MM.1S (cell line): ENCODE results near the gene RINL.

Experiments
- DNase-seq: peaks from one replicate; pipeline ENCODE4 v3.0.0-alpha.2; 2015
- H2AFZ ChIP-seq: fragments of 300-600 bp; sonication (generic); 2 replicates; pipeline ENCODE4 v1.6.0; 2016; ENCODE audit warnings: antibody characterized with exemption, low read length
- H3F3A ChIP-seq: fragments of 300-600 bp; sonication (generic); 2 replicates; pipeline ENCODE4 v1.6.1; 2016; ENCODE audit warnings: mild to moderate bottlenecking, antibody characterized with exemption, low read length, moderate library complexity, mixed read lengths; ENCODE audit not compliant: insufficient read depth
- H3K27ac ChIP-seq: fragments of 300-600 bp; sonication (generic); 2 replicates; pipeline ENCODE4 v1.5.1; 2016; ENCODE audit warnings: mild to moderate bottlenecking, low read length
- H3K27me3 ChIP-seq: fragments of 300-600 bp; sonication (generic); replicated peaks from 2 replicates; pipeline ENCODE4 v1.6.0; 2016; ENCODE audit warnings: low read length; ENCODE audit not compliant: insufficient read depth
- H3K36me3 ChIP-seq: fragments of 300-600 bp; sonication (generic); replicated peaks from 2 replicates; pipeline ENCODE4 v1.6.1; 2016; ENCODE audit warnings: mild to moderate bottlenecking, low read length, mixed read lengths; ENCODE audit not compliant: insufficient read depth
- H3K4me1 ChIP-seq: fragments of 300-600 bp; sonication (generic); 2 replicates; pipeline ENCODE4 v1.6.1; 2016; ENCODE audit warnings: low read length, mixed read lengths
- H3K4me2 ChIP-seq: fragments of 300-600 bp; sonication (generic); 2 replicates; pipeline ENCODE4 v1.6.0; 2016; ENCODE audit warnings: low read depth, low read length
- H3K4me3 ChIP-seq: fragments of 300-600 bp; sonication (generic); 2 replicates; pipeline ENCODE4 v1.5.1; 2016; ENCODE audit warnings: low read length, mixed read lengths
- H3K79me2 ChIP-seq: fragments of 300-600 bp; sonication (generic); 2 replicates; pipeline ENCODE4 v1.6.1; 2016; ENCODE audit warnings: mixed run types, low read length, mixed read lengths
- H3K9ac ChIP-seq: fragments of 300-600 bp; sonication (generic); 2 replicates; pipeline ENCODE4 v1.6.1; 2016; ENCODE audit warnings: low read length, mixed read lengths
- H3K9me2 ChIP-seq: fragments of 300-600 bp; sonication (generic); replicated peaks from 2 replicates; pipeline ENCODE4 v1.6.1; 2016; ENCODE audit warnings: mild to moderate bottlenecking, low read length, mixed read lengths; ENCODE audit not compliant: insufficient read depth
- H3K9me3 ChIP-seq: fragments of 300-600 bp; sonication (generic); replicated peaks from 2 replicates; pipeline ENCODE4 v1.6.1; 2016; ENCODE audit warnings: mild to moderate bottlenecking, low read length, mixed read lengths; ENCODE audit not compliant: insufficient read depth
- H4K20me1 ChIP-seq: fragments of 300-600 bp; sonication (generic); 2 replicates; pipeline ENCODE4 v1.6.1; 2016; ENCODE audit warnings: mild to moderate bottlenecking, low read length, moderate library complexity, mixed read lengths; ENCODE audit not compliant: insufficient read depth
- EZH2 ChIP-seq: fragments of 300-600 bp; sonication (generic); optimal IDR thresholded peaks from 2 replicates; pipeline ENCODE3; 2017; ENCODE audit warnings: low read depth, mild to moderate bottlenecking, antibody characterized with exemption, low read length, mixed read lengths
- EZH2phosphoT487 ChIP-seq: fragments of 300-600 bp; sonication (generic); IDR thresholded peaks from 2 replicates; pipeline ENCODE4 v1.6.1; 2018; ENCODE audit warnings: antibody characterized with exemption, low read length
- TF ChIP-seq, protein P1 (sequence below): fragments of 300-600 bp; sonication (generic); IDR thresholded peaks from 2 replicates; pipeline ENCODE4 v1.5.1; 2016; ENCODE audit warnings: antibody characterized with exemption, low read length, mixed read lengths

RINL gene

DNA sequence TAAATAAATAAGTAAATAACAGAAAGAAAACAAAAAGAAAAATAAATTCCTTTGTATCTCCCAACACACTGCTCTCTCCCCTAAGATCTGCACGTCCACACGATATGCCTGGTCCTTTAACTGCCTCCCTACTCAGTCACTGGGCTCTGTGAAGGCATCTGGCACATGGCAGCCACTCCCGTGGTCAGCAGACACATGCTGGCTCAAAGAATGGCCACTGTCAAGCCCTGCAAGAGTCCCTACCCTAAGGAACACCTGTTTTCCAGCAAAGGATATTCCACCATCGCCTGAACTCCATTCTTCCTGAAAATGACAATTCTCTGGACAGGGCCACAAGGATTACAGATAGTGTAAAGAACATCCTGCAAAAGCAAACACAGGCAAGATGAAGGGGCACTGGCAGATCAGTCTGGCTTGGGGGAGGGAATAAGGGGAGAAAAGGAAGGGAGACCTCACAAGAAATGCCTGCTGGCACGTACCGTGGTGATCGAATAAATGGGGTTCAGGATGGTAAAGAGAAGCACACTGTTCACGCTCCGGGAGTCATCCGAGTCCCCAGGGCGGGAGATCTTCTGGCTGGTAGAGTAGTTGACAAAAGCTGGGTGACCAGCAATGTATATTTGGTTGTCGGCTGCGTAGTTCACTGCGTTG is 32.6 kb downstream of the RINL start:
- Histone ChIP-seq H3F3A (peaks cover 21% of the 10 kb centered on the region), H3K27ac (no peak overlapping the region), H3K4me3 (no peak overlapping the region), H3K36me3 (peaks cover 54% of the 10 kb centered on the region), H3K9ac (no peak overlapping the region), H3K27me3 (no peaks in the 10 kb centered on the region), H3K4me2 (no peak overlapping the region), H3K79me2 (peaks cover 86% of the 10 kb centered on the region), H2AFZ (no peak overlapping the region), H3K4me1 (0 out of 2 replicates have a peak, but pooled peaks cover 5% of the 10 kb centered on the region), H4K20me1 (peaks cover 16% of the 10 kb centered on the region), H3K9me3 (no peaks in the 10 kb centered on the region), H3K9me2 (no peaks in the 10 kb centered on the region)
- no peak for DNase-seq
- TF ChIP-seq EZH2 (no peak), EZH2phosphoT487 (no peak)
- TF ChIP-seq, protein P1, sequence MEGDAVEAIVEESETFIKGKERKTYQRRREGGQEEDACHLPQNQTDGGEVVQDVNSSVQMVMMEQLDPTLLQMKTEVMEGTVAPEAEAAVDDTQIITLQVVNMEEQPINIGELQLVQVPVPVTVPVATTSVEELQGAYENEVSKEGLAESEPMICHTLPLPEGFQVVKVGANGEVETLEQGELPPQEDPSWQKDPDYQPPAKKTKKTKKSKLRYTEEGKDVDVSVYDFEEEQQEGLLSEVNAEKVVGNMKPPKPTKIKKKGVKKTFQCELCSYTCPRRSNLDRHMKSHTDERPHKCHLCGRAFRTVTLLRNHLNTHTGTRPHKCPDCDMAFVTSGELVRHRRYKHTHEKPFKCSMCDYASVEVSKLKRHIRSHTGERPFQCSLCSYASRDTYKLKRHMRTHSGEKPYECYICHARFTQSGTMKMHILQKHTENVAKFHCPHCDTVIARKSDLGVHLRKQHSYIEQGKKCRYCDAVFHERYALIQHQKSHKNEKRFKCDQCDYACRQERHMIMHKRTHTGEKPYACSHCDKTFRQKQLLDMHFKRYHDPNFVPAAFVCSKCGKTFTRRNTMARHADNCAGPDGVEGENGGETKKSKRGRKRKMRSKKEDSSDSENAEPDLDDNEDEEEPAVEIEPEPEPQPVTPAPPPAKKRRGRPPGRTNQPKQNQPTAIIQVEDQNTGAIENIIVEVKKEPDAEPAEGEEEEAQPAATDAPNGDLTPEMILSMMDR: no peak

DNA sequence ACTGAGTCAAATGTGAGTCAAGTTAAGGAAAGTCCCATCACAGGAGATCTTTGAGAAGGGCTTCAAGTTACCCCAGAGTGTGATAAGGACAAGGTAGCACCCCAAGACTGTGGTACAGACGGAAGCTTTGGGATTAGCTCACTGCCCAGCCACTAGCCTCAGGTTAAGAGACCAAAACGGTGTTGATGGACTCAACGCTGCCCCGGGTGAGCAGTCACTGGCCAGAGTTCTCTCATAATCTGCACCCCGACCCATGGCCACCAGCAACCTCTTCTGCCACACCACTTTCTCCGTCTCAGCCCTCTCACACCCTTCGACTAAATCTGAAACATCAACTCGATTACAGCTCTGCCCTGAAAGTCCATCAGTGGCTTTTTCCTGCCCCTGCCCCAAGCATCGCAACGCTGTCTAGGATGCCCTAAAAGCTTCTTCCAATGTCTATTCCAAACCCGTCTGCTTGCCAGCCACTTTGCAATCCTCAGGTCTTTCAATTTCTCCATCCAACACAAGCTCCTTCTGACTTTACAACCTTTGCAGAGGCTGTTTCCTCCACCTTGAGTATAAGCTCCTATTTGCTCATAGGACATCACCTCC is 33.9 kb downstream of the RINL start:
- DNase-seq: no peak
- no peak overlapping the region for H3K4me3 ChIP-seq
- no peaks in the 10 kb centered on the region for H3K9me3 ChIP-seq
- H3K79me2 ChIP-seq: peaks cover 83% of the 10 kb centered on the region
- 0 out of 2 replicates have a peak, but pooled peaks cover 5% of the 10 kb centered on the region for H3K4me1 ChIP-seq
- no peak overlapping the region for H2AFZ ChIP-seq
- H3K27me3 ChIP-seq: no peaks in the 10 kb centered on the region
- no peak for TF ChIP-seq EZH2
- TF ChIP-seq EZH2phosphoT487: no peak
- TF ChIP-seq, protein P1: no peak
- H3K9me2 ChIP-seq: no peaks in the 10 kb centered on the region
- H3K9ac ChIP-seq: no peak overlapping the region
- peaks cover 26% of the 10 kb centered on the region for H3F3A ChIP-seq
- H3K27ac ChIP-seq: no peak overlapping the region
- H4K20me1 ChIP-seq: peaks cover 16% of the 10 kb centered on the region
- peaks cover 58% of the 10 kb centered on the region for H3K36me3 ChIP-seq
- H3K4me2 ChIP-seq: no peak overlapping the region

DNA sequence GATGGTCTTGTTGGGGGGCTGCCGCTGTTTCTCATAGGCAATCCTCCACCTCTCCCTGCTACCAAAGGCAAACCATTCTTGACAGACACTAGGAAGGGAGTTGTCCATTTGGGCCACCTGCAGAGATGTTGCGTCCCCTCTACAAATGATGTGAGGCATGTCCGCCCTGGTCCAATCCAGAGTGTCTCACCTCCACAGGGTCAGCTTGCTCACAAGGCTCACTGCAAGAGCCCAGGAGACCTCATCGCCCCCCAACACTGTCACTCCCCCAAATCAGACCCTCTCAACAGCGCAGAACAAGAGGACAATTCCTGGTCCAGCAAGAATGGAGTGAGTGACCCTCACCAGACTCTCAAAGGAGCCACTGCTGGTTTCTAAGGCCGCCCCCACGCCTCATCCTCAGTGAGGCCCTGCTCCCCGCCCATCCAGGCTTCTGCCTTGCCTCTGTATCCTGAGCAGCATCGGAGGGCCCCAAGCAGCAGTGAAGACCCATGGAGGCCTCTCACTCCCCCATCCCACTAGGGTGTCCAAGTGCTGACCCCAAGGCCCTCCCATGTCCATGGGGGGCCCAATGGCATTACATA is 34.8 kb downstream of the RINL start:
- Histone ChIP-seq H3K9me3 (no peaks in the 10 kb centered on the region), H3K4me1 (0 out of 2 replicates have a peak, but pooled peaks cover under 1% of the 10 kb centered on the region), H3K9ac (no peak overlapping the region), H4K20me1 (peaks cover 13% of the 10 kb centered on the region), H2AFZ (no peak overlapping the region), H3K27me3 (no peaks in the 10 kb centered on the region), H3K4me2 (no peak overlapping the region), H3K36me3 (peaks cover 59% of the 10 kb centered on the region), H3K9me2 (no peaks in the 10 kb centered on the region), H3K4me3 (no peak overlapping the region), H3F3A (peaks cover 31% of the 10 kb centered on the region), H3K79me2 (peaks cover 74% of the 10 kb centered on the region), H3K27ac (no peak overlapping the region)
- DNase-seq: no peak
- no peak for TF ChIP-seq EZH2
- no peak for TF ChIP-seq EZH2phosphoT487
- TF ChIP-seq, protein P1: no peak
